Activated CD8-positive, alpha-beta T cell treated with anti-CD3 and anti-CD28 coated beads for 36 hours (primary cell): Measurements from ENCODE around the gene ZNF521. TPM values are rescaled to one million over a fixed set of nuclear protein-coding genes. Genes with fewer than 3 reads are reported as not detected.
"Not testable (repeated sequence)": the region's sequence is repeated elsewhere in the genome, so short reads cannot be mapped to it uniquely, and the experiment has no call there.

Experiments used
- ATAC-seq: fragments of 200-7000 bp; cut with Tn5 transposase; one replicate; pipeline ENCODE4 v1.10.0; 2021; ENCODE audit warnings: mild to moderate bottlenecking, moderate library complexity
- CTCF ChIA-PET: fragments of 350-600 bp; sonication (Branson Sonifier 250); formaldehyde crosslinking; loops from one replicate; lab custom pipeline; 2021; ENCODE audit warnings: antibody characterized with exemption; lab: Charles Lee
- POLR2A ChIA-PET: fragments of 350-600 bp; sonication (Branson Sonifier 250); formaldehyde crosslinking; loops from one replicate; lab custom pipeline; 2021; ENCODE audit warnings: antibody characterized with exemption; lab: Charles Lee
- DNase-seq: peaks from one replicate; pipeline ENCODE4 v3.0.0-alpha.2; 2020
- H3K27ac Mint-ChIP-seq: one replicate; pipeline ENCODE4 v1.8.0; 2021; ENCODE audit warnings: mild to moderate bottlenecking, mixed read lengths
- H3K27me3 Mint-ChIP-seq: one replicate; pipeline ENCODE4 v1.8.0; 2021; ENCODE audit warnings: mixed read lengths
- H3K36me3 Mint-ChIP-seq: one replicate; pipeline ENCODE4 v1.8.0; 2021; ENCODE audit warnings: low read depth, mixed read lengths
- H3K4me1 Mint-ChIP-seq: one replicate; pipeline ENCODE4 v1.8.0; 2021; ENCODE audit warnings: low read depth, mixed read lengths
- H3K4me3 Mint-ChIP-seq: one replicate; pipeline ENCODE4 v1.8.0; 2021; ENCODE audit warnings: mild to moderate bottlenecking, moderate library complexity, mixed read lengths
- H3K9me3 Mint-ChIP-seq: one replicate; pipeline ENCODE4 v1.8.0; 2021; ENCODE audit warnings: mixed read lengths
- CTCF ChIP-seq: fragments of 200-600 bp; IDR thresholded peaks from one replicate; pipeline ENCODE4 v1.8.0; 2022; ENCODE audit warnings: antibody characterized with exemption, mild to moderate bottlenecking
- intact Hi-C: fragments of 100-400 bp; cut with micrococcal nuclease; formaldehyde crosslinking; loops from one replicate; pipeline ENCODE4 v1.10.0; 2022
- total RNA-seq, 2 experiments: library from RNA; stranded (reverse); gene quantifications; one replicate each; pipeline ENCODE4 v1.2.3, GENCODE V29; 2021

The ZNF521 gene
- total RNA-seq, 2 experiments from 2014 or later, result not detected

- Mint-ChIP-seq H3K4me3 (no peak overlapping the region), H3K4me1 (no peaks in the 10 kb centered on the region), H3K27me3 (peaks cover 4% of the 10 kb centered on the region), H3K36me3 (no peaks in the 10 kb centered on the region), H3K9me3 (no peaks in the 10 kb centered on the region), H3K27ac (no peak overlapping the region)
- ATAC-seq (no peak), DNase-seq (no peak)
- ChIA-PET CTCF (no interaction called here), POLR2A (interaction anchor here (0.7 to 1.1 kb wide), 2 partner anchors 25 to 296 kb away, joined by 3 read pairs; no protein-coding TSS in a partner anchor)
- TF ChIP-seq CTCF, result no peak
- intact Hi-C loops, result no loop called here
These were observed 76.5 kb downstream of the ZNF521 start for GRCh38 chr18:25275412-25276001.

- H3K4me1 Mint-ChIP-seq, result no peaks in the 10 kb centered on the region
- H3K27me3 Mint-ChIP-seq, result peaks cover under 1% of the 10 kb centered on the region
- ChIA-PET POLR2A (interaction anchor here (0.7 to 1.1 kb wide), 2 partner anchors 26 to 296 kb away, joined by 3 read pairs; no protein-coding TSS in a partner anchor), CTCF (no interaction called here)
- H3K36me3 Mint-ChIP-seq, result no peaks in the 10 kb centered on the region
- H3K27ac Mint-ChIP-seq, result no peak overlapping the region
- no peak for TF ChIP-seq CTCF
- H3K9me3 Mint-ChIP-seq, result no peaks in the 10 kb centered on the region
- no peak for DNase-seq
- intact Hi-C loops, result no loop called here
- no peak for ATAC-seq
- H3K4me3 Mint-ChIP-seq, result no peak overlapping the region
These were observed 77.0 kb downstream of the ZNF521 start for GRCh38 chr18:25274926-25275325.

GRCh38 chr18:25266931-25267527, 84.9 kb downstream of the ZNF521 start:
- CTCF ChIA-PET, H3K27me3 Mint-ChIP-seq, intact Hi-C loops, H3K36me3 Mint-ChIP-seq, H3K4me1 Mint-ChIP-seq, H3K4me3 Mint-ChIP-seq, ATAC-seq, H3K27ac Mint-ChIP-seq, DNase-seq, POLR2A ChIA-PET, H3K9me3 Mint-ChIP-seq: not testable (repeated sequence)

- ATAC-seq, result no peak
- CTCF ChIA-PET, result no interaction called here
- no peaks in the 10 kb centered on the region for H3K4me1 Mint-ChIP-seq
These were observed 89.0 kb downstream of the ZNF521 start for GRCh38 chr18:25262920-25263319.

GRCh38 chr18:25261768-25262167, 90.2 kb downstream of the ZNF521 start:
- no peak overlapping the region for H3K27ac Mint-ChIP-seq

More at GRCh38 chr18:25262920-25263319, 89.0 kb downstream of the ZNF521 start:
- POLR2A ChIA-PET, result no interaction called here
- no peak for TF ChIP-seq CTCF
- Mint-ChIP-seq H3K36me3 (no peaks in the 10 kb centered on the region), H3K27ac (no peak overlapping the region), H3K9me3 (no peaks in the 10 kb centered on the region), H3K27me3 (peaks cover 8% of the 10 kb centered on the region), H3K4me3 (no peak overlapping the region)
- intact Hi-C loops, result no loop called here
- DNase-seq, result no peak

More at GRCh38 chr18:25261768-25262167, 90.2 kb downstream of the ZNF521 start:
- no peak for DNase-seq
- ChIA-PET CTCF (no interaction called here), POLR2A (no interaction called here)
- intact Hi-C loops, result no loop called here
- Mint-ChIP-seq H3K4me3 (no peak overlapping the region), H3K4me1 (no peaks in the 10 kb centered on the region), H3K36me3 (no peaks in the 10 kb centered on the region), H3K27me3 (peaks cover 8% of the 10 kb centered on the region), H3K9me3 (no peaks in the 10 kb centered on the region)
- TF ChIP-seq CTCF, result no peak
- no peak for ATAC-seq
